Right ventricle myocardium superior (tissue), 1 donor: Measurements from ENCODE around the gene ERVH48-1. TPM values are rescaled to one million over a fixed set of nuclear protein-coding genes. Genes with fewer than 3 reads are reported as not detected.
"Not testable (repeated sequence)": the region's sequence is repeated elsewhere in the genome, so short reads cannot be mapped to it uniquely, and the experiment has no call there.

Experiments
- ATAC-seq: fragments of 200-7000 bp; cut with Tn5 transposase; one replicate; pipeline ENCODE4 v1.9.1; 2020; ENCODE audit warnings: mild to moderate bottlenecking; ENCODE audit not compliant: poor library complexity
- DNase-seq: peaks from one replicate; pipeline ENCODE4 v3.0.0-alpha.2; 2020
- intact Hi-C: fragments of 100-400 bp; cut with DNase I; formaldehyde crosslinking; loops from one replicate; pipeline ENCODE4 v1.11.2; 2022
- total RNA-seq: library from RNA; stranded (reverse); fragmentation: NEBNext Ultra II Directional; extraction: Animal tissue kit (Norgen Biotek cat#: 25700); gene quantifications from one replicate; pipeline ENCODE4 v1.2.1, GENCODE V29; 2021
- donor health status: DM: no; HTN: yes; CAD: no; lungs with severe emphysema.

The ERVH48-1 gene
- total RNA-seq, 1 donor from 2014 or later = not detected

DNA sequence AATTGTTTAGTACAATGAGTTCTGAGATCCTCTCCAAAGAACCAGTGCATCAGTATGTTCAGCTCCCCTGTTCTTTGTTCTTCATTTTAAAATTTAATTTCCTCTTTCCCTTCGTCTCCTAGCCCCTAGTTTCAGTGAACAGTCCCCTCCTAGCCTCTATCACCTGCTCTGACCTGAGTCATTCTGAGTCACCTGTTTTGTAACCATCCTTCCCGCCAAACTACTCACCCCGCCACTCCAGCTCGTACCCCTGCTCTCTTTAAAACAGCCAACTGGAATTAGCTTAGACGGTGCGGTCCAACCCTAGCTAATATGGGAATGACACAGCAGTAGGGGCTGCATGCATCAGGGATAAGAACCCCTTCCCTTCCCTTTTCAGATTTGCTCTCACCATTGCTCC is 16.8 kb upstream of the ERVH48-1 start:
- intact Hi-C loops = no loop called here
- no peak for DNase-seq
- no peak for ATAC-seq

- intact Hi-C loops = no loop called here
Measured at GRCh38 chr21:42941696-42942085, 16.3 kb upstream of the ERVH48-1 start.

GRCh38 chr21:42939582-42940413 is 14.4 kb upstream of the ERVH48-1 start:
- ATAC-seq (peak; percentile 98), DNase-seq (no peak)
- intact Hi-C loops = no loop called here

More at GRCh38 chr21:42941696-42942085, 16.3 kb upstream of the ERVH48-1 start:
- DNase-seq (no peak), ATAC-seq (no peak)

GRCh38 chr21:42938606-42938995 is 13.2 kb upstream of the ERVH48-1 start:
- ATAC-seq, DNase-seq, intact Hi-C loops: not testable (repeated sequence)

GRCh38 chr21:42937960-42938605 is 12.7 kb upstream of the ERVH48-1 start:
- intact Hi-C loops = no loop called here
- ATAC-seq (no peak), DNase-seq (no peak)

DNA sequence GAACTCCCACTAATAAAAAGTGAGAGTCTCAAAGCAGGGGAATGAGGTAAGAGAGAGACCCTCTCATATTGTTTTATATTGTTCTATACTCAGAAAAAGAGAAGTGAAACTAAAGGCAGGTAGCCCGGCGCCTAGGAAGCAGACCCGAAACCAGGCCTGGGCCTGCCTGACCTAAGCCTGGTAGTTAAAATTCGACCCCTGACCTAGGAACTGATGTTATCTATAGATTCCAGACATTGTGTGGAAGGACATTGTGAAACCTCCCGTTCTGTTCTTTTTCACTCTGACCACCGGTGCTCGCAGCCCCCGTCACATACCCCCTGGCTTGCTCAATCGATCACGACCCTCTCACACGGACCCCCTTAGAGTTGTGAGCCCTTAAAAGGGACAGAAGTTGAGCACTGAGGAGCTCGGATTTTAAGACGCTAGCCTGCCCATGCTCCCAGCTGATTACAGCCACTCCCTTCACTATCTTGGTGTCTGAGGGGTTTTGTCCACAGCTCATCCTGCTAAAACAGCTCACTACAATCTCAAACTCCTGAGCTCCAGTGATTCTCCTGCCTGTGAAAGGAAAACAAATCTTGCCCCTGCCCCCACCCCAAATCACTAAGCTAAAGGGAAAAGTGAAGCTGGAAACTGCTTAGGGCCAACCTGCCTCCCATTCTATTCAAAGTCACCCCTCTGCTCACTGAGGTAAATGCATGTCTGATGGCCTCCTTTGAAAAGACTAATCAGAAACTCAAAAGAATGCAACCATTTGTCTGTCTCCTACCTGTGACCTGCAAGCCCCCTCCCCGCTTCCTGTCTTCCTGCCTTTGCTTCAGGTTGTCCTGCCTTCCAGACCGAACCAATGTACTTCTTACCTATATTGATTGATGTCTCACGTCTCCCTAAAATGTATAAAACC is 11.9 kb upstream of the ERVH48-1 start:
- ATAC-seq, DNase-seq, intact Hi-C loops: not testable (repeated sequence)

DNA sequence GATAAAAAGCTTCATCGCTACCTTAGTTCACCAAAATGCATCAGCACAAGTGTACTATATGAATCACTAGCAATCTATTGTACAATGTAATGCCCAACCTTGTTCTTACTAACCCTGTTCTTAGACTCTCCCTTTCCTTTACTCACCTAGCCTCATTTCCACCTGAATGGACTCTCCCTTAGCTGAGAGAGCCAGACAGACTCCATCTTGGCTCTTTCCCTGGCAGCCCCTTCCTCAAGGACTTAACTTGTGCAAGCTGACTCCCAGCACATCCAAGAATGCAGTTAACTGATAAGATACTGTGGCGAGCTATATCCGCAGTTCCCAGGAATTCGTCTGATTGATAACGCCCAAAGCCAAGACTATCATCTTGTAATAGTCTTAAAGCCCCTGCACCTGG is 10.9 kb upstream of the ERVH48-1 start:
- ATAC-seq, intact Hi-C loops, DNase-seq: not testable (repeated sequence)

- intact Hi-C loops, DNase-seq, ATAC-seq: not testable (repeated sequence)
Measured at GRCh38 chr21:42933973-42934372, 8.5 kb upstream of the ERVH48-1 start.

DNA sequence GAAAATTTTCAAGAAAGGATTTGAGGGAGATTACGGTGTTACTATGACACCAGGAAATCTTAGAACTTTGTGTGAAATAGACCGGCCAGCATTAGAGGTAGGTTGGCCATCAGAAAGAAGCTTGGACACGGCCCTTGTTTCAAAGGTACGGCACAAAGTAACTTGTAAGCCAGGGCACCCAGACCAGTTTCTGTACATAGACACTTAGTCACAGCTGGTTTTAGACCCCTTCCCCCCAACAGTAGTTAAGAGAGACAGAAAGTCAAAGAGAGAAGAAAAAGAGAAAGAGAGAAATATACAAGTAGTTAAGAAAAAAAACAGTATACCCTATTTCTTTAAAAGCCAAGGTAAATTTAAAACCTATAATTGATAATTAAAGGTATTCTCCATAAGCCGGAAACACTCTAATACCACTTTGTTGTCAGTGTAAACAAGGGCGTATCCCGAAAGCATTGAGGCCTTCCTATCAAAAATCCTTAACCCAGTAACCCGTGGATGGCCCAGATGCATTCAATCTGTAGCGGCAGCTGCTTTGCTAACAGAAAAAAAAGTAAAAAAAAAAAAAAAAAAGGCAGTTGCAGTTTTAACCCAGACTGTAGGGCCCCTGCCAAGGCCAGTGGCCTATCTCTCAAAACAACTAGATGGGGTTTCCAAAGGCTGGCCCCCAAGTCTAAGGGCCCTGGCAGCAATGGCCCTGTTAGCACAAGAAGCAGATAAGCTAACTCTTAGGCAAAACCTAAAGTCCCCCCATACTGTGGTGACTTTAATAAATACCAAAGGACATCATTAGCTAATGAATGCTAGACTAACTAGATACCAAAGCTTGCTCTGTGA is 7.9 kb upstream of the ERVH48-1 start:
- DNase-seq, ATAC-seq, intact Hi-C loops: not testable (repeated sequence)

DNA sequence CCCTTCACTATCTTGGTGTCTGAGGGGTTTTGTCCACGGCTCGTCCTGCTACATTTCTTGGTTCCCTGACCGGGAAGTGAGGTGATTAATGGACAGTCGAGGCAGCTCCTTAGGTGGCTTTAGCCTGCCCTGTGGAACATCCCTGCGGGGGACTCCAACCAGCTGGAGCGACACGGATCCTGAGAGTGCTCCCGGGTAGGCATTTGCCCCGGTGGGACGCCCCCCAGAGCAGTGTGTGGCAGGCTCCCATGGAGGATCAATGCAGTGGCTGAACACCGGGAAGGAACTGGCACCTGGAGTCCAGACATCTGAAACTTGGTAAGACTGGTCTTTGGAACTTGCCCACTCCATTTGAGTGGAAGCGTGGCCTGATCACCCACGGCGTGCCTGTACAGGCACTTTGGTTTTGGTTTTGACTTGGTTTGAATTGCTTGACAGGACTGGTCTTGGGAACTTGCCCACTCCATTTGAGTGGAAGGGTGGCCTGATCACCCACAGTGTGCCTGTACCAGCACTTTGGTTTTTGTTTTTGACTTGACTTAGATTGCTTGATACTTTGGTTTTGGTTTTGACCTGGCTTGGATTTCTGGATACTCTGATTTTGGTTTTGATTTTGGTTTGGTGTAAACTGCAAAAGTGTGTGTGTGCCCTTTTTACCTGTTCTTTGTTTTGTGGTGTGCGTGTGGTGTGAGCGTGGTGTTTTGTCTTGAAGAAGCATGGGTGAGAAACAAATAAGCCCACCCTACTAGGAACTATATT is 7.1 kb upstream of the ERVH48-1 start:
- DNase-seq, ATAC-seq, intact Hi-C loops: not testable (repeated sequence)

DNA sequence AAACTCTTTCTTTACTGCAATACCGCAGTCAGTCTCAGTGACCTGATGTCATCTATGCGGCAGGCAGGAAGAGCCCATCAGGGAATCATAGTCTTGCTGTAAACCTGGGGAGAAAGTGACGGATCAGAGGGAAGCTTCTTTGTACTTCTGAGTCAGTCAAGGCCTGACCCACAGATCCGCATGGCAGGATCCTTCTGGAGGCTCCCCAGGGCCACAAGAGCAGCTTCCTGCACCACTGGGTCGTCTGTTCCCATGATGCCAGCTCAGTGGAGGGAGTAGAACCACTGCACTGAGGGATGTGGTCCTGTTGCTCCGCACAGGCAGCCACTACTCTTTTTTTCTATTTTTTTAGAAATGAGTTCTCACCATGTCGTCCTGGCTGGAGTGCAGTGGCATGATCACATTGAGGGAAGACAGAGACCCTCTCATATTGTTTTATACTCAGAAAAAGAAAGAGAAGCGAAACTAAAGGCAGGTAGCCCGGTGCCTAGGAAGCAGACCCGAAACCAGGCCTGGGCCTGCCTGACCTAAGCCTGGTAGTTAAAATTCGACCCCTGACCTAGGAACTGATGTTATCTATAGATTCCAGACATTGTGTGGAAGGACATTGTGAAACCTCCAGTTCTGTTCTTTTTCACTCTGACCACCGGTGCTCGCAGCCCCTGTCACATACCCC is 6.3 kb upstream of the ERVH48-1 start:
- ATAC-seq (no peak), DNase-seq (no peak)
- intact Hi-C loops = no loop called here

DNA sequence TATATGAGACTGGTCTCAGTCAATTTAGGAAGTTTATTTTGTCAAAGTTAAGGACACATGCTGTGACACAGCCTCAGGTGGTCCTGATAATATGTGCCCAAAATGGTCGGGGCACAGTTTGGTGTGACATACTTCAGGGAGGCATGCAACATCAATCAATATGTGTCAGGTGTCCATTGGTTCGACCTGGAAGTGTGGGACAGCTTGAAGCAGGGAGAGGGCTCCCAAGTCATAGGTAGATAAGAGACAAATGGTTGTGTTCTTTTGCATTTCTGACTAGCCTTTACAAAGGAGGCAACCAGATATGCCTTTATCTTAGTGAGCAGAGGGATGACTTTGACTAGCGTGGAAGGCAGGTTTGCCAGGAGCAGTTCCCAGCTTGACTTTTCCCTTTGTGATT is 4.5 kb upstream of the ERVH48-1 start:
- no peak for DNase-seq
- ATAC-seq = no peak
- intact Hi-C loops = no loop called here

- intact Hi-C loops, ATAC-seq, DNase-seq: not testable (repeated sequence)
Measured at GRCh38 chr21:42927474-42928200, 2.2 kb upstream of the ERVH48-1 start.

GRCh38 chr21:42924433-42924751 is 1.0 kb downstream of the ERVH48-1 start:
- ATAC-seq (no peak), DNase-seq (no peak)
- intact Hi-C loops = no loop called here

DNA sequence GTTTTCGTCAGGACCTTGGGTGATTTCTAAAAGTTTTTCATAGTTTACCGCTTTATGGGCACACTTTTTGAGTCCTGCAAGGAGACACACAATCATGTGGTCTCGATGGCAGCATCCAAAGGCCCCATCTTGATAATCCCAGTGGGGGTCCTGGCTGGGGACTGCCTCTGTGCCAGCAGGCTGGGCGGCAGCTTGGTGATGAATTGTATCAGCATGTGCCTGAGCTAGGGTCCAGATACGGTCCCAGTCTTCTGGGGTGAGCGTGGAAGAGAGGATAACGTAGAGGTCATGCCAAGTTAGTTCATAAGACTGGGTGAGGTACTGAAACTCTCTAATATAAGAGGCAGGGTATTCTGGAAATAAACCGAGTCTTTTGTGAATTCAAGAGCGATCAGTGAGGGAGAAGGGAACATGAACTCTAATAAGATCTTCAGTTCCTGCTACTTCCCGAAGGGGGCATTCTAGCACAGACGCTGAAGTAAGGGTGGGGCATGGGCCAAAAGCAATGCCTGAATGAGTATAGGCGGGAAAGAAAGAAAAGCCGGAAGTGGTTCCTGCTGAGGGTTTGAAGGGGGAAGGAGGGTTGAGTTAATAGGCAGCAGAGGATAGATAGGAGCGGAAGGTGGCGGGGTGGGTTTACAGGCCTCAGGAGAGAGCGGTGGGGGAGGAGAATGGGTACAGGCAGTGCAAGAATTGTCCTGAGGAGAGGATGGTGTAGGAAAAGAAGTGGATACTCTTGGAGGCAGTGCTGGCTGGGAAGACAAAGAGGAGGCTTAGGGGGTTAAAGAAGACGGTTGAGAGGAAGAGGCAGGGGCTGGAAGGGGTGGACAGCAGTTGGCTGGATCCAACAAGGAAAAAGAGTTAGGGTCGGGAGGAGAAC is 1.6 kb downstream of the ERVH48-1 start:
- peak; percentile 91 for ATAC-seq
- no peak for DNase-seq
- intact Hi-C loops = no loop called here

- DNase-seq (no peak), ATAC-seq (no peak)
- intact Hi-C loops = no loop called here
Measured at GRCh38 chr21:42922918-42923317, 2.5 kb downstream of the ERVH48-1 start.
